GM19025 (cell line): ENCODE measurements around the gene KRTAP19-8.

Experiments
- ATAC-seq: cut with Tn5 transposase; IDR thresholded peaks from one replicate; pipeline ENCODE4 v1.9.1; 2021; ENCODE audit warnings: mild to moderate bottlenecking, low read depth, moderate library complexity; ENCODE audit not compliant: unreplicated experiment

The KRTAP19-8 gene, protein sequence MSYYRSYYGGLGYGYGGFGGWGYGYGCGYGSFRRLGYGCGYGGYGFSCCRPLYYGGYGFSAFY

DNA sequence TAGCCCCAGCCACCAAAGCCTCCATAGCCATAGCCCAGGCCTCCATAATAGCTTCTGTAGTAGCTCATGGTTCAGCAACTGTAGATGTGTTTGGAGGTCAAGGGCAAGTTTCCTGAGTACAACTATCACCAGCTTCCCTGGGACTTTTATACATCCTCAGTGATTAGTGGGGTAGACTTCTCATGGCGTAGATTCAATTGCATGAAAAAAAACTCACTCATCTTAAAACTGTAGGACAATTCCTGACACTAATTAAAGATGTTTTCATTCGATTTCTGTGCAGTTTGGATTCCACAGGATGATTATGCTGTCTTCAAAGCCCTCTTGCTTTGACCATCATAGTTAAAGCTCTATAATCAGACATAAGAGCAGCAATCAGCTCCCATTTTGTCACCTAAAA is at the start of gene KRTAP19-8:
Gene KRTAP19-8, minus strand, starts transcription at position 101 of the 400 bp plus-strand sequence. Its CDS starts 33 bp downstream, at position 68.
- no peak for ATAC-seq

DNA sequence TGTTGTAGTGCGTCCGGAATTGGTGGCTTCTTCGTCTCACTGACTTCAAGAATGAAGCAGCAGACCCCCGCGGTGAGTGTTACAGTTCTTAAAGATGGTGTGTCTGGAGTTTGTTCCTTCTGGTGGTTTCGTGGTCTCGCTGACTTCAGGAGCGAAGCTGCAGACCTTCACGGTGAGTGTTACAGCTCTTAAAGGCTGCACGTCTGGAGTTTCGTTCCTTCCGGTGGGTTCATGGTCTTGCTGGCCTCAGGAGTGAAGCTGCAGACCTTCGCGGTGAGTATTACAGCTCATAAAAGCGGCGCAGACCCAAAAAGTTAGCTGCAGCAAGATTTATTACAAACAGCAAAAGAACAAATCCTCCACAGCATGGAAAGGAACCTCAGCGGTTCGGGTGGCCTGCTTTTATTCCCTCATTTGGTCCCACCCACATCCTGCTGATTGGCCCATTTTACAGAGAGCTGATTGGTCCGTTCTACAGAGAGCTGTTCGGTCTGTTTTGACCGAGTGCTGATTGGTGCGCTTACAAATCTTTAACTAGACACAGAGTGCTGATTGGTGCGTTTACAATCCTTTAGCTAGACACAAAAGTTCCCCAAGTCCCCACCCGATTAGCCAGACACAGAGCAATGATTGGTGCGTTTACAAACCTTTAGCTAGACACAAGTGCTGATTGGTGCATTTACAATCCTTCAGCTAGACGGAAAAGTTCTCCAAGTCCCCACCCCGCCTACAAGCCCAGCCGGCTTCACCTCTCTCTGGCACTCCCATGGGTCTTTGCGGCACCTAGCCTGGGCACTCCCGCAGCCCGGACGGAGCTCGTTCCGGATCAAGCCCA is 49.6 kb upstream of the KRTAP19-8 start:
- ATAC-seq, result no peak

DNA sequence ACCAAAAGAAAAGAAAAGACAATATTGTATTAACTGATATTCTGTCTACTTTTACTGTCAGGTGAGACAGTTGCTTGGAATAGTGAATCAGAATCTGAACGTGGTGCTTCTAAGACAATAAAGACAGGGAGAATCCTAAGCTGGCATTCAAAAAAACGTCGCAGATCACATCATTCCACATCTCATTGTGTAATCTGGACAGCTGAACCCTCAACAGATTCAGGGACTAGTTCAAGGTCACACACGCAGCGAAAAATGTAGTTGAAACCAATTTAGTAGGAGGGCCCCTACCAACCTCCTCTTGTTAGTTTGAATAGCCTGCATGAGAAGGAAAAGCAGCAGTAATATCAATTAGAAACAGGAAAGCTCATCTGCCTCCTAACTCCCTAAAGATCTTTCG is 46.4 kb upstream of the KRTAP19-8 start:
- ATAC-seq, result no peak

DNA sequence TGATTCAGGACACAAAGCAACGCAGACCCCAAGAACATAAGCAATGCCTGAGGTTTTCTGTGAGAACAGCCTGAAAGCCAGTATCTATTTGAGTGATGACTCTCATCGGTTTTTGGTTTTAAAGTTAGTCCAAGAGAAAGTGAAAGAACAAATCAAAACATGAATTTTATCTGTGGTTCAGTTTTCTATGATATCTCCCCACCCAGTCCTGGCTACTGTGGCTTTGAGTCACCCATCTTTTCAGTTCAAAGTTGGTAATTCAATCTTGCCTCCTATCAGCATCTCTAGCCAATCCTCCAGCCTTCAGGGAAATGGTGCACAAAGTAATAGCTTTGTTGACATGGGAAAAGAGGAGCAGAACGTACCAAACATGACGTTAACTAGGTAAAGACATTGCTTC is 40.5 kb upstream of the KRTAP19-8 start:
- ATAC-seq, result peak; percentile 64

DNA sequence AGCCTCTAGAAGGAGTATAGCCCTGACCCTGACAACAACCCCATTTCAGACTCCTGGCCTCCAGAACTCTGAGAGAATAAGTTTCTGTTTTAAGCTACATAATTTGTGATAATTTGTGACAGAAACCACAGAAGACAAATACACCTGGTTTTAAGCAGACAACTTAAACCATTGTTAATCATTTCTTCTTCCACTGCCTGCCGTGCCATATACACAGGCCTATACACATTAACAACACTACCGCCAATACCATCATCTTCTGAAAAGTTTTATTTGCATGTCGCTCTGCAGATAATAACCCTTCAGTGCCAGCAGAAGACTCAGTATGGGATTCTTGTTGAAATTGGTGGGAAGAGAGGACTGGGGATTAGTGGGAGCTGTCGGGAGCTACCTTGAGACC is 39.9 kb upstream of the KRTAP19-8 start:
- peak; percentile 35 for ATAC-seq

DNA sequence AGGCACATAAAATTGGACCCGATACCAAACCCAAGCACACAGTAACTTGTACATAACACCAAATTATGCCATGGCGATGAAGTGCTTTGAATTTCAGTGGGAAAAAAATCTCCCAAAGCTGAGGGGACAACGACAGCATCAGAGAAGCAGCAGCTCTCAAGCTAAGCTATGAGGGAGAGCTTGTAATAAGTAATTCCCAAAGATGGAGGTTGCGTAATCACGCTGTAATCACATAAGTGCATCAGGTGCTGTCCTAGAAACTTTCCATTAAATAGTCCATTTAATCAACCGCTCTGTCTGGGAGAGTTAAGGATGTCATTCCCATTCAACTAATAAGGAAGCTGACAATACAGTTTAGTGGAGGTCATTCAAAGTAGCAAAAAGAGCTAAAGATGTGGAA is 37.6 kb upstream of the KRTAP19-8 start:
- ATAC-seq, result no peak

DNA sequence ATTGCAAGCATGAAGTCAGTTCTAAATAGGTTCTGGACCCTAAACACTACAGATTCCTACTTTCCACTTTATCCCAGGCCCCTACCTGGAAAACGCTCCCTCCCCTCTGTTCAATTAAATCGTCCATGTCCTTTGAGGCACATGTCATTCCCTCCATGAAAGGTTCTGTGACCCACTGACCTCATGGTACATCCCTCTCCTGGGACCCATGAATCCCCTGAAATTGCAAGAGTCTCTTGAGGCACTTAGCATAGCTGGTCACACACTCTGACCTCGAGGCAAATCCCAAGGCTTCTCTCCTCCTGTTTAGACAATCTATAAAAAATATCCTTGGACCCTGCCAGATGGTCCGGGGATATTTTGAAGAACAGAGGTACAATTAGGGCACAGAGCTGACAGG is 34.3 kb upstream of the KRTAP19-8 start:
- no peak for ATAC-seq

DNA sequence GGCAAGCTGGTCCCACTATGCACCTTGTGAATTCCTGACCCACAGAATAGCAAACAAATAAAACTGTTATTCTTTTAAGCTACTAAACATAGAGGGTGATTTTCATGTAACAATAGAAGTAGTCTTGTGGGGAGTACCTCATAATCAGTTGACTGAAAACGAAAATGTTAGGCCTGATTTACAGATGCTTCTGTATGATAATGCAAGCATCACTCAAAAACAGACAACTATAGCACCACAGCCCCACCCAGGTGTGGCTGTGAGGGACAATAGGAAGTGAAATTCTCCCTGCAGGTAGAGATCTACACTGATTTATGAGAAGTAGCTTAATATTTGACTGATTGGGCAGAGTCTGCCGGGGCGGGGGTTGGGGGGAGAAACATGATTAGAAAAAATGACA is 26.5 kb upstream of the KRTAP19-8 start:
- no peak for ATAC-seq

DNA sequence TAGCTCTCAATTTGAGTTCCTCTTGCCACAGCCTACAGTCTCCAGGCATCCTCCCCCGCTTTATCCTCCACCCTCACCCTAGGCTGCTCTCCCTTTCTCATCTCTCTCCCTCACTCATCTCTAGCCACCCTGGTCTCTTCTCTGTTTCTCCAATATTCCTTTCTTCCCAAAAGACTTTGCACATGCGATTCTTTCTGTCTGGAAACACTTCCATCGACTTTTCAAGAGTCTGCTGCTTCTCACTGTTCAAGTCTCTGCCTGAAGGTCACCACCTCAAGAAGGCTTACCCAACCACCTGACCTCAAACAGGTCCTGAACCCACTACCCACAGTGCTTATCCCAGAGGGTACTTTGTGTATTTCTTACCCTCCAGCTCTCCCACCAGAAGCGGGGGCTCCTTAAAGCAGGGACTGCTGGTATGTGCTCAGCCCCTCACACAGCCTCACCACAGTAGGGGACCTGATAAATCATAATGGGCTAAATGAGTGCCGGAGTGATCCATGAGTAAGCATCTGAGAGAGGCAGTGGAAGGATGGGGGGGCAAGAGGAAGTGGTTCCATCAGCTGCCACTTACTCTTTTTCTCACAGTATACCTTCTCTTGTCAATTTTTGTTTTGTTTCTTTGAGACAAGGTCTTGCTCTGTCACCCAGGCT is 14.3 kb upstream of the KRTAP19-8 start:
- no peak for ATAC-seq

DNA sequence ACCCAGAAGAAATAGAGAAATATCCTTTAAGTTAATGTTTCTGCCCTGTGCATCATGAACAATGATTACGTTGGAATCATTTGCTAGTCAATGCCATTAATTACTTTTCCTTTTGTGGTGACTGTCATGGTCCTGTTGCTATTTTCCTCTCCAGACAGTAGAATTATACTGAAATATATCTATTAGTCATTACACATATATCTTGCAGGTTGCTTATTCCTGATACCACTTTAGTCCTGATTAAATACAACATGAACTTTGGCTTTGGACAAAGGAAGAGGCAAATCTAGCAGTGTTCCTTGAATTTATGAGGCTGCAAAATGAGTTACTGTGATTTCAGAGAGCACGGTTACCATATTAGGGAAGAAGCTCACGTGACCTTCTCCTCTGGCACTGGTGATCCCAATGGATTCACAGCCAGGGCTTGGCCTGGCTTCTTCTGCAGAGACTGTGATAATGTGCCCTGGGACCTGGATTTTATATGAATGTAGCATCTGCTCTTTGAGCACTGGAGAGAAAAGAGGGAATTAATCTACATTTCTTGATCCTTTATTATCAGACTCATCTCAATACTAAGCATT is 12.4 kb upstream of the KRTAP19-8 start:
- no peak for ATAC-seq

DNA sequence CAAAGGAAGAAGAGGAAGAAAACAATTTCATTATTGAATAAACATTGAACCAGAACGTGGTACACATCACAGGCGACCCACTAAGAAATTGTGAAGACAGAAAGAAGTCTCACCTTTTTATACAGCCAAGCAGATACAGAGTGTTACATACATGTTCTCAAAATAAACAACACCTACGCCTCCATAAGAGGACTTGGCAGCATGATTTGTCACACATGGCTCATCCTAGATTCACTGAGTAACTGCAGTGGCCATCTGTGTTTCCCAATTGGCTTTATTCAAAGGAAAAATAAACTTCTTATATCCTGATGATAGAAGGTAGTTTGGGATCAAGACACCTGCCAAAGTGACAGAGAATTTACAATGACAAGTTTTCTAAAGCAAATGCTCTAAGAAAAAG is 7.6 kb upstream of the KRTAP19-8 start:
- no peak for ATAC-seq

DNA sequence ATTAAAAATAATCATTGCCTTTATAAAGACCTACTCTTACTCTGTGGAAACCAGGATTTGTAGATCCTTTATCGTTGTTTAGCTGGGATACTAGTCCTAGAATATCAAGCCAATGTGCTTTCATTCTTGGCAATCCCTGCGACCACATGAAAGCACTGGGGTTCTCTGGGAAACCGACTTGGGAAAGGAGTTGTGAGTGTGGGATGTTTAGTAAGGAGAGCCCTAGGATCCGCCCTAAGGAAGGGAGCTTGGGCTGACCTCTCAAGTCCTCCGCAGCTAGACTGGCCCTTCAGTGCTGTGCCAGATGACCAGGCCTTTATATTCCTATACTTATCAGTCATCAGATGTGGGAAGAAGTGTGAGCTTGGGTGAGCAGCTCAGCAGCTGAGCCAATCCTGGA is 5.2 kb upstream of the KRTAP19-8 start:
- ATAC-seq, result no peak

DNA sequence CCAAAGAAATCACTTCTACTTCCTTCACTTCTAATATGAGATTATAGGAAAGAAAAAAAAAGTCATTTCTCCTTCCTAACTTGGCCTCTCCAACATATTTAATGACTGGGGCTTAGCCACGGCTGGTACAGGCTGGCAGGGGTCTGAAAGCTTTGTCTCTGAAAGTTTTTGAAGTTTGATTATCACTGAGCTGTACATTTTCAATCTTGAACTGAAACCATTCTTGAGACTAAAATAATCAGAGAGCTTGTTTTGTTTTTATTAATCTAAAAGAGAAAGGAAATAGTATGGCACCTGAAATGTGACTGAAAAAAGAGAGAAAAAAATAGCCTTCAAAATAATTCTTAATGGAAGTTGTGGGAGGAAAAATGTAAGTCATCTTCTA is 3.8 kb upstream of the KRTAP19-8 start:
- ATAC-seq, result peak; percentile 26

DNA sequence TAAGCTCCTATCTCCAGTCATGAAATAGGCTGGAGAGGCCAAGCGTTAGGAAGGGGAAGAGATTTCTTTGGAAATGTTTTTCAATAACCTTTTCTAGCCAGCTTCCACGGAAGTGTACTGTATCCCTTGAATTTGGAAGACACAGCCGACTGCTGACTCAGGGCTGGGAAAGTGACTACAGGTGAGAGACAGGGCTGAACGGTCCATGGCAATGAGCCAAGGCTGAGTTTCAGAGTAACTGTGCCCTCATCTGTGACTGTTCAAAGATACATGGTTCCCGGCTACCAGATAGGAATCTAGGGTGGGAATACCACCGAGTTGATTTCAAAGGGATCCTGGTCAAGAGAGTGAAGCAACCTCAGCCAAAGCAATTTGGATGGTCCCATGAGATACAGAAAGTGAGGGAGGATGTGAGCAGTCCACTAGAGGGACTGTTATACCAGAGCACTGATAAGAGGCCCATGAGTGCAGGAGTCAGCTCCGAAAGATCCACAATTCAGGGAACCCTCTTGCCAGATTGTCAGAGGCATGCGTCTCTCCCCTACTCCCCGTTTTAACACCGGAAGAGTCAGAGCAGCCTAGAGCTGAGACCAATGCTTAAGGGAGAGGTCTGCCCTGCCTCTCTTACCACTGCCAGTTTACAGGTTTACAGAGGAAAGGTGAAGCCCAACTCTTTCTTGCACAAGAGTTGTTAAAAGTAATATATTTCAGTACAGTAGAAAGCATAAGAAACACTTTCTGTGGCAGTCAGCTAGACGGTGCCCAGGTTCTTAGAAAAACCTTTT is 3.2 kb upstream of the KRTAP19-8 start:
- ATAC-seq, result peak; percentile 60

DNA sequence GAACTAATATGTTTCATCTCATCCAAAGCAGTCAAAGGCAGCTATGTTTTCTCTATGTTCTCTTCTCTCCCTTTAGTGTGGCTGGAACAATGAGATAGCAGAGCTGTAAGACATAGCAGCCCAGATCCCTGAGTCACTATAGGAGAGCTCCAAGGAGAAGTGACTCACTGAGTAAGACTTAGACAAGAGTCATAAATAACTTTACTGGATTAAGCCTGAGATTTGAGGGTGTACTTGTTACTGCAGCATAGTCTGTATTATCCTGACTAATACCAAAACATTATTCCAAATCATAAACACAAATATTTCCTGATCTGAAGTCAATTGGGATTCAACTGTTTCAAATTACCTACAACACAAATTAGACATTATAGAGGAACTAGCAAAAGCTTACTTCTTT is 3.9 kb downstream of the KRTAP19-8 start:
- no peak for ATAC-seq

DNA sequence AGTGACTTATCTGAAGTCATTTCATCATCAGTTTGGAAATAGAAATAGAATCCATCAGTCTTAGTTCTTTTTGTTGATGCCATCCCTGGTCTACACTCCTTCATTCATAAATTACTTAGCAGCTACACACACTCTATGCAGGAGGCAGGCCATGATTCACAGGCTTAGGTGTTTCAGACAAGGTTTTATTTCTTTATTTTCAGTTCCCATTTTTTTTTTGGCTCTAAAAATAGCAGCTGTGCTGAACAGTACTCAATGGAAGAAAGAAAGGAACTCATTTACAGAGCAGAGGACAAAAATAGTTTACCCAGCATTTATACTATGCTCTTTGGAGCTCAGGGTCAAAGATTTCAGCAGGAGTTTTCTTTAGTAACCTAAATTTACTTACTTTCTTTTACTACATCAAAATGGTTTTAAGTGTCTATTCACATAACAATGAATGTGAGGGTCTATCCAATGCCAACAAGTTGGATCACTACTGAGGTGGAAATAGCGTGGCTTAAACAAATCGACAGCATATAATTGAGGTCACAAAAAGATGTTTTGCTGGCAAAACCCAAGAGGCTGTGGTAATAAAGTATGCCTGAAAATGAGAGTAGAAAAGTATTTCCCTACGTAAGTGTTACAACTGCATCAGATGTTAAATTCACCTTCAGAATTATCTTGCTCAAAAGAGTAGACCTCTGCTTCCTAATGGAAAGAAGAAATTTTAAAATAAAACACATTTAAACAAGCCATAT is 7.7 kb downstream of the KRTAP19-8 start:
- peak; percentile 76 for ATAC-seq

DNA sequence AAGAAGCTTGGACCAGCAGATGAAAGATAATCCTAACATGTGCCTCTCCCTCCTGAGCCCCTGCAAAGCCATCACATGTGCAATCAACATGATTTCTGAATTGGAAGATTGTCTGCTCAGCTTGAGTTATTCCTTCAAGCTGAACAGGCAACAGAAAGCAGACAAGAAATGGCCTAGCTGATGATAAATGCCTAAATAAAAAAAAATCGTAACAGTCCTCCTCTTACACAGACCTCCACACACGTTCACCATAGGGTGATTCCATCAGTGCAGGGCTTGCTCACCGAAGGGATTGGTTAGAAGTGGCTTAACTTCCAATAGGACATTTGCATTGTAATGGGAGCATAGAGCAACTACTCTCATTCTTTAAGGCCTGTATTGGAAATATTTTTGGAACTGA is 14.6 kb downstream of the KRTAP19-8 start:
- ATAC-seq, result no peak

DNA sequence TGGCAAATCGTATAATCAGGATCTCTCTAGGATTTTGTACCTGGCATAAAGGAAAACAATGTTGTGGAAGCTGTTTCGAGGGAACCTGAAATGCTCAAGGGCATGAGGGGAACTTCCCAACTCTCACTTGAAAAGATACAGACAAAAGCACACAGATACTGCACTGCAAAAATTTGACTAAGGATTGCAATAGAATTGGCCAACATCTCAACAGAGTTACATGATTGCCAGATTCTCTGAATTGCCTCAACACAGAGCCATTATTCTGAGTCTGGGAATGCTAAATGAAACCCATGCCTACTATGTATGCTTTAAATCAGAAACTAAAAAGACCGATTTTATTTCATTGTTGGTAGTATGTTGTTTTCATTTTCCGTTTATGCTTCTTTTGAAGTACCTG is 16.0 kb downstream of the KRTAP19-8 start:
- ATAC-seq, result no peak

DNA sequence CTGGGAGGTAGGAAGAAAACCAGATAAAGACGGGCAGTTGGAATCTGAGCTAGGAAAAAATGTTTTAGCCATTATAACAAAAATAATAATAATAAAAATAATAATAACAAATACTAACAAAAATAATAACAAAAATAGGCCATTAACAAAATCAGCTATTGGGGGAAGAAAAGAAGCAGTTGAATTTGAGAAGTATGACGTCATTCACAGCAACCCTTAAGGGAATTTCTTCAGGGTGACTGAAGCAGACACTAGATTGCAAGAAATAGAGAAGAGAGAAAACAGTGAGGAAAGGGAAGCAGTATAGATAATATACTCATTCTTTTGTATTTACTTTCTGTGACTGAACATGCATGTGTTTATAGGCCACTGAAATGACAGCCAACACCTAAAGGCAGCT is 20.0 kb downstream of the KRTAP19-8 start:
- ATAC-seq, result no peak

DNA sequence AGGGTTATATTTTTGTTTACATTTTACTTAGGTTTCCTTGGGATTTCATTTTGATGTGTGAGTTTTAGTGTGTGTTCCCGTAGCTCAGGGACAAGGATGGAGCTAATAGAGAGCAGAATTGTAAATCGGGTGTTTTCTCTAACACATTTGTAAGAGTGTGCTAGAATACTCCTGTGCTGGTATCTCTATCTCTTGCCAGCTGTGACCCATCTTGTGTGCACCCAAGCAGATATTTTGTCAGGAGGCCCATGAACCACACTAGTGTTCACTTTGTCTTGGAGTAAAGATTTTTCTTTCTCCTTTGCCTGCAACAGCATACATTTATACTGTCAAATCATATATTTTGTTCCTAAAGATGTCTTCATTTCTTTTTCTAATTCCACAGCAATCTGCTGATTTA is 23.4 kb downstream of the KRTAP19-8 start:
- ATAC-seq, result no peak
